Stimulated activated CD4-positive, alpha-beta T cell treated with anti-CD3 and anti-CD28 coated beads, TNF-alpha, amount 100 ng/mL, for 1 hour (primary cell): ENCODE measurements around the gene SETX.
"Not testable (repeated sequence)": the region's sequence is repeated elsewhere in the genome, so short reads cannot be mapped to it uniquely, and the experiment has no call there.

Source experiments
- DNase-seq, 3 donors: peaks; one replicate each; pipeline ENCODE4 v3.0.0-alpha.2; 2020; ENCODE audit warnings: low read depth in 3 of 3, low spot score in 1 of 3

Gene SETX, protein sequence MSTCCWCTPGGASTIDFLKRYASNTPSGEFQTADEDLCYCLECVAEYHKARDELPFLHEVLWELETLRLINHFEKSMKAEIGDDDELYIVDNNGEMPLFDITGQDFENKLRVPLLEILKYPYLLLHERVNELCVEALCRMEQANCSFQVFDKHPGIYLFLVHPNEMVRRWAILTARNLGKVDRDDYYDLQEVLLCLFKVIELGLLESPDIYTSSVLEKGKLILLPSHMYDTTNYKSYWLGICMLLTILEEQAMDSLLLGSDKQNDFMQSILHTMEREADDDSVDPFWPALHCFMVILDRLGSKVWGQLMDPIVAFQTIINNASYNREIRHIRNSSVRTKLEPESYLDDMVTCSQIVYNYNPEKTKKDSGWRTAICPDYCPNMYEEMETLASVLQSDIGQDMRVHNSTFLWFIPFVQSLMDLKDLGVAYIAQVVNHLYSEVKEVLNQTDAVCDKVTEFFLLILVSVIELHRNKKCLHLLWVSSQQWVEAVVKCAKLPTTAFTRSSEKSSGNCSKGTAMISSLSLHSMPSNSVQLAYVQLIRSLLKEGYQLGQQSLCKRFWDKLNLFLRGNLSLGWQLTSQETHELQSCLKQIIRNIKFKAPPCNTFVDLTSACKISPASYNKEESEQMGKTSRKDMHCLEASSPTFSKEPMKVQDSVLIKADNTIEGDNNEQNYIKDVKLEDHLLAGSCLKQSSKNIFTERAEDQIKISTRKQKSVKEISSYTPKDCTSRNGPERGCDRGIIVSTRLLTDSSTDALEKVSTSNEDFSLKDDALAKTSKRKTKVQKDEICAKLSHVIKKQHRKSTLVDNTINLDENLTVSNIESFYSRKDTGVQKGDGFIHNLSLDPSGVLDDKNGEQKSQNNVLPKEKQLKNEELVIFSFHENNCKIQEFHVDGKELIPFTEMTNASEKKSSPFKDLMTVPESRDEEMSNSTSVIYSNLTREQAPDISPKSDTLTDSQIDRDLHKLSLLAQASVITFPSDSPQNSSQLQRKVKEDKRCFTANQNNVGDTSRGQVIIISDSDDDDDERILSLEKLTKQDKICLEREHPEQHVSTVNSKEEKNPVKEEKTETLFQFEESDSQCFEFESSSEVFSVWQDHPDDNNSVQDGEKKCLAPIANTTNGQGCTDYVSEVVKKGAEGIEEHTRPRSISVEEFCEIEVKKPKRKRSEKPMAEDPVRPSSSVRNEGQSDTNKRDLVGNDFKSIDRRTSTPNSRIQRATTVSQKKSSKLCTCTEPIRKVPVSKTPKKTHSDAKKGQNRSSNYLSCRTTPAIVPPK (N-terminal part only)

GRCh38 chr9:132354637-132355355, at the start of gene SETX:
Gene SETX (minus strand): TSS chr9:132354986. CDS start chr9:132349428, 5,558 bp downstream.
- peak; percentile 94 to 96 (median 95) for DNase-seq

- DNase-seq: no peak
These were observed 49.6 kb upstream of the SETX start for GRCh38 chr9:132404228-132404881.

GRCh38 chr9:132401824-132402223, 47.0 kb upstream of the SETX start:
- DNase-seq: no peak

DNA sequence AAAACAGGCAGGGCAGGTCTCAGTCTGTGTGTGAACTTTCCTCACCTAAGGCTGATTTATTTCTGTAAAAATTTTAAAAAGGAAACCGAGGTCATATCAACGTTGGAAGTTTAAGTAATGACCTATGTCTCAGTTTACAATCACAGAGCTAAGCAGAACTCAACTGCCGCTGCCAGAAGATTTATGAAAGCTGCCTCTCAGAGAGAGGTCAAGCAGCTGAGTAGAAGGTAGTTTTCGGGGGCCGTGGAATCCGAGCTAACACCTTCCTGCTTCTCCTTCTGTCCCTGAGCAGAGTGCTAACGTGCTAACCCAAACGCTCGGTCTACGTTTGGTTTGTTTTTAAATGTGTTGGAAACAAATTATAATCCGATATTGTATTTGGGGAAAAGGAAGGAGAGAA, 40.8 kb upstream of the SETX start:
- DNase-seq: no peak

DNA sequence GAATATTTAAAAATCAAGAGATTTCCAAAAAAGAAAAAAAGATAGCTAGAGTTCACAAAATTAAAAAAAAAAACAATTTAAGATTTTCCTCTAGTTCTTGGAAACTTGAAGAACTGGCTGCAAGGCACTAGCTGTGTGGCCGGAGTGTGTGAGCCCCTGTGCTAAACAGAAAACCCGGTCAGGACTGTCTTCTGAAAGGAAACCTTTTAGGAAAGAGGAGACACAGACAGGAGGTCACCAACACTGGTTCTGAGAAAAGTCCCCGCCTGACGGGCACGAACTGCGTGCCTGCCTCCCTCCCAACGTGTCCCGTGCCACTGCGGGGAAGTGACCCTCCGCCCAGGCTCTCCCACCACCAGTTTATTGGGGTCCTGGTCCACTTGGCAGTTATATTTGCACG, 36.7 kb upstream of the SETX start:
- DNase-seq: no peak

DNA sequence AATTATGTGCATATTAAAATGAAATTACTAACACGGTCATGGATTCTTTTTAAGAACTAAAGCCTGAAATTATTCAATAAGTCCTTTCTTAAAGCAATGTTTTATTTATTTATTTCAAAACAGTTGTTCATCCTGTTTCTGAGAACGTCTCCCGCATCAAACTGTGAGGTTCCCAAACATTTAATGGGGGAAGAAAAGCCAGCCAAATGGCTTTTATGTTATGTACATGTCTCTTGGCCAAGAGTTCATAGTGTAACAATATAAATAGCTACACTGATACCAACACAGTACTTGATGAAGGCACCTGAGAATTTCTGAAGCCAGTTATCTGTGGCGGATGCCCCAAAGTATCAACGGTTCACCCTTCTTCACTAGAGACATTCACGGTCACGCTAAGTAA, 36.2 kb upstream of the SETX start:
- no peak for DNase-seq

DNA sequence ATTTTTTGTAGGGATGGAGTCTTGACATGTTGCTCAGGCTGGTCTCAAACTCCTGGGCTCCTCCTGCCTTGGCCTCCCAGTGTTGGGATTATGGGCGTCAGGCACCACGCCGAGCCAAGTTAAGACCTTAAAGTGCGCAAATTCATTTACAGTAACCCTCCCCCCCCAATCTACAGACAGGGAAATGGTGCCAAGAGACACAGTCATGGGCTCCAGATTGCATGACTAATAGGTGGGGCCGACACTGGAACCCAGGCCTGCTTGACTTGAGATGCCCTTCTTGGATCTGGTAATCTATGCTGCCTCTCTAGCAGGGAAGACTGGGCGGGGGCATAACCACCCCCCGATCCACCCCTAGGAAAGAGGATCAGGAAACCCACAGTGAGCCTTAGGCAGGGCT, 32.3 kb upstream of the SETX start:
- no peak for DNase-seq

DNA sequence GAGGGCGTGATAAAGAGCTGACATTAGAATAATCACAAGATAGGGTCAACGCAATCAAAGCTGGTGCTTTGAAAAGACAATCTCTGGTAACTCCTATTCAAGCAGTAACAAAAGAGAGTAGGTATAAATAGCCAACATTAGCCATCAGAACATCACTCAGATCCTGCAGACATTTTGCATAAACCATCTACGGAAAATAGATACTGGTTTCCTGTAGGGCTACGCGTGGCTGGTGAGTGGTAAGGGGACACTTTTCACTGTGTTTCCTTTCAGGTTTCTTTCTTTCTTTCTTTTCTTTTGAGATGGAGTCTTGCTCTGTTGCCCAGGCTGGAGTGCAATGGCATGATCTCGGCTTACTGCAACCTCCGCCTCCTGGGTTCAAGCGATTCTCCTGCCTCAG, 29.6 kb upstream of the SETX start:
- DNase-seq: no peak

GRCh38 chr9:132383462-132383883, 28.7 kb upstream of the SETX start:
- DNase-seq: no peak

DNA sequence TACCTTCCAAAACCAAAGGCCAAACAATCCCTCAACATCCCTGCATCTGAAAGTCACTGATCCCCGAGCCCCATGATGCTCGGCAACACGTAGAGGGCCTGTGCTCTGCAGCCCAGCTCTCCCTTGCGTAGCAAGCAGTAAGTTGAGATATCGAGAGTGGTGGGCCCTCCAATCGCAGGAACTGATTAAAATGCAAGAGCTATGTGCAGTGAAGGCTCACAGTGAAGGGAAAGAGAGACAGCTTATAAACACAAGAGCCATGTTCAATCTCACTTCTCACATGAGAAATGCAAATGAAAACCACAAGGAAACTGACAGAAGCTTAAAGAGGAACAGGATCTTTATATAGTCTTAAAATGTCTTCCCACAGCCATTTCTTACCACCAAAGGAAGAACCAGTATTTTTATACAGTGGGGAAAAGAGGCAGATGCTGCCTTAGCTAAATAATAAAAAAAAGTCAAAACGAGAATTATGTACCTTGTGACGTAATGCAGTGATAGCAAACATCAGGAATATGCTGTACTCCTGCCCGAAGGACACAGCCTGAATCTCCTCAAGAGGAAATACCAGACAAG, 27.3 kb upstream of the SETX start:
- no peak for DNase-seq

DNA sequence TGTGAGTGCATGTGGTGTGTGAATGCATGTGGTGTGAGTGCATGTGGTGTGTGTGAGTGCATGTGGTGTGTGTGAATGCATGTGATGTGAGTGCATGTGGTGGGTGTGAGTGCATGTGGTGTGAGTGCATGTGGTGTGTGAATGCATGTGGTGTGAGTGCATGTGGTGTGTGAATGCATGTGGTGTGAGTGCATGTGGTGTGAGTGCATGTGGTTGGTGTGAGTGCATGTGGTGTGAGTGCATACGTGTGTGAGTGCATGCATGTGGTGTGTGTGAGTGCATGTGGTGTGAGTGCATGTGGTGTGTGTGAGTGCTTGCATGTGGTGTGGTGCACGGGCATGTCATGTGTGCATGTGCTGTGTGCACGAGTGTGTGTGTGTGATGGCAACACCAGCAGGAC, 23.6 kb upstream of the SETX start:
- not testable (repeated sequence) for DNase-seq

GRCh38 chr9:132377769-132378168, 23.0 kb upstream of the SETX start:
- DNase-seq: not testable (repeated sequence)

DNA sequence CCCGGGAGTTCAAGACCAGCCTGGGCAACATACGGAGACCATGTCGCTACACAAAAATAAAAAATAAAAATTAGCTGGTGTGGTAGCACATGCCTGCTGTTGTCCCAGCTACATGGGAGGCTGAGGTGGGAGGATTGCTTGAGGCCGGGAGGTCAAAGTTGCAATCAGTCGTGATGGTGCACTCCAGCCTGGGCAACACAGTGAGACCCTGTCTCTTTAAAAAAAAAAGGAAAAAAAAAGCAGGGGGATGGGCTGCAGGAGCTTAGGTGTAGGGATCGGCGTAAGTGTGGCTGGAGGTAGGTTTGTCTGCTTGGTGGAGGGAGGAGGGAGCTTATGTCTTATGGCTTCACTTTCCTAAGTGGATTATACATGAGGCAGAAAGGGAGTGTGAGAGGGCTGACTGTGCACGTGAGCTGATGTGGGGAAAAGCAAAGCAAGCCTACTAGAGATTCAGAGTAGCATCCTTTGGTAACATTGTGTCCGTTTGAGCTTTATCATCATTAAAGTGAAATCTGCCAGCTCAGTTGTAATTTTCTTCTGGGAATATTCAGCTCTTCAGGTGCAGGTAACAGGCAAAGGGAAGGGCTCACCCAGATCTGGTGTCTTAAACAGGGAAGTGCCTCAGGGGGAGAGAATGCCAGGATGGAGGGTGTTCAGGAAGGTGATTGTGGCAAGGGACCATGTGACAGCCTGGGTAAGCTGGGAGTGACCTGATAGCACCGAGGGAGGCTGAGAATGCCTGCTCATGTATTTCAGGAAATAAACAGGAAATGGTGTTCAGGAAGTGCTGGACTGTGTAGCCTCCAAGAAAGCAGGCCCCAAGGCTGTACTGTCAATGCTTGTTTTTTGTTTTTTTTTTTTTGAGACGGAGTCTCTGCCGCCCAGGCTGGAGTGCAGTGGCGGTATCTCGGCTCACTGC, 17.6 kb upstream of the SETX start:
- no peak for DNase-seq

DNA sequence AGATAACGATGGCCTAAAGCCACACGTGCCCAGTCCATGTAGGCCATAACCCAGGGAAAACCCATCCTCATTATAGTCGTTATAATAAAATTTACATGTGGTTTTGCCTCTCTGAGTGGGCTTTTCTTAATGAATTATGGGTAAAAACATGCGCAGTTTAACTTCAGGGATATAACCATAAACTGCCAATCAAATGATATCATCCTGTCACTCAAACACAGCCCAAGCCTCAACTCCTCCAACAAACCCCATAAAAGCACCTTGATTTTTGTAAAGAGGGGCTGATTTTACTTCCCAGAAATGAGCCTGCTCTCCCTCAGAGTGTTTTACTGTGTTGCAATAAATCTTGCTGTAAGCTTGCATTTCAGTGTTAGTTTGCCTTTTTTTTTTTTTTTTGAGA, 15.8 kb upstream of the SETX start:
- DNase-seq: no peak

GRCh38 chr9:132369421-132369820, 14.6 kb upstream of the SETX start:
- no peak for DNase-seq

DNA sequence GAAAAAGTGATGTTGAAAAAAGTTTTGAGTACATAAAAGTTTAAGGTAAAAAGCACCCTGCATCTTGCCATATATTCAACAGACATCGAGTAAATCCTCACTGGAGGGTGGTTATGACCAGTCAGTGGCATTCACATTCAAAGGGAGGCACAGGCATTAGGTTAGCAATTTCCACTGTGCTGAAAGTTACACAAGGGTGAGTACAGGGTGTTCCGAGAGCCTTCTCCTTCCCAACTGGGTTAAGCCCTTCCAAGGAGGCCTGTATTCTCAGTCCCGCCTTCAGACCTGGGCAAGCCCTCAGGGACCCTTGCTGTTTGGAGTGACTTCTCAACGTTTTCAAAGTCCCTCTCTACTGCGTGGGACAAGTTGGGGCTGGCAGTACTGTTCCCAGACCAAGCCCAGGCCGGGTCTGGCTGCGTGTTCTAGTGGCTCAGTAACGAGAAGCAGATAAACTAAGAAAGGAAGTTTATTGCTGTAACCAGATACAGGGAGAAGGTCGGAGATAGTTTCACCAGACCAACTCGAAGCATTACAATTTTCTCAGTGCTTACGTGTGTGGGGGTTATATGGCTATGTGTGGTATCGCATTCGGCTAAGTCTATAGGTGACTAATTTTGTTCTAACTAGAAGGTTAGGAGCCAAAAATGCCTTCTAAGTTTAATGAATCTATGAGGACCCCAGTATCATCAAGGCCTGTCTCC, 13.0 kb upstream of the SETX start:
- DNase-seq: no peak

DNA sequence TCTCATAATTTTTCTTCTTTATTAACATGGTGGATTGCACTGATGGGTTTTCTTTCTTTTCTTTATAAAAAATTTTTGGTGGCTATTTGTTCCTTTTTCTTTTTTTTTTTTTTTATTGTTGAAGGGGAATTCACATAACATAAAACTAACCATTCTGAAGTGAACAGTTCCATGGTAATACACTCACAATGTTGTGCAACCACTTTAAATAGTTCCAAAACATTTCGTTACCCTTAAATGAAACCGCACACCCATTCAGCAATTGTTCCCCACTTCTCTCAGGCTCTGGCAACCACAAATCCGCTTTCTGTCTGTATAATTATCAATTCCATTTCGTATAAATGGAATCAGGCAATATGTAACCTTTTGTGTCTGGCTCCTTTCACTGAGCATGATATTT, 11.7 kb upstream of the SETX start:
- DNase-seq: no peak

DNA sequence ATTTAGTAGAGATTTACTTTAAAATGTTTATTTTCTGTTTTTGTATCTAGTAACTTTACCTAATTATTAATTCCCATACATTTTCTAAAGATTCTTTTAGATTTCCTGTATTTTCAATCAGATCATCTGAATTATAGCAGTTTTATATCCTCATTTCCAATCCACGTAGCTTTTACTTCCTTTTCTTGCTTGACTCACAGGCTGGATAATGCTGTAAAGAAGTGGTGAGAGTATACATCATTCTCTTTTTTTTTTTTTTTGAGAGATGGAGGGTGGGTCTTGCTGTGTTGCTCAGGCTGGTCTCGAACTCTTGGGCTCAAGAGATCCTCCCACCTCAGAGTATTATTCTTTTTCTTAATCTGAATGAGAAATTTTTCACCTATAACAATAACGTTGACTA, 11.2 kb upstream of the SETX start:
- DNase-seq: no peak
